KMS-11 (cell line): ENCODE data around the gene TAF11L2.
"Not testable (repeated sequence)": the region's sequence is repeated elsewhere in the genome, so short reads cannot be mapped to it uniquely, and the experiment has no call there.

ENCODE experiments used
- H2AFZ ChIP-seq: fragments of 200-600 bp; sonication (generic); 2 replicates; pipeline ENCODE4 v1.6.1; 2016; ENCODE audit warnings: antibody characterized with exemption, mixed run types, low read depth
- H3K27ac ChIP-seq: fragments of 200-600 bp; sonication (generic); 2 replicates; pipeline ENCODE4 v1.6.1; 2016; ENCODE audit warnings: mild to moderate bottlenecking, mixed run types
- H3K27me3 ChIP-seq: fragments of 200-600 bp; sonication (generic); 2 replicates; pipeline ENCODE4 v1.6.1; 2017; ENCODE audit warnings: mild to moderate bottlenecking, low read depth, mixed run types, moderate library complexity; ENCODE audit not compliant: insufficient read depth
- H3K36me3 ChIP-seq: fragments of 200-600 bp; sonication (generic); 2 replicates; pipeline ENCODE4 v1.6.1; 2017; ENCODE audit warnings: mild to moderate bottlenecking, mixed run types; ENCODE audit not compliant: insufficient read depth
- H3K4me1 ChIP-seq: fragments of 200-600 bp; sonication (generic); 2 replicates; pipeline ENCODE4 v1.6.1; 2016; ENCODE audit warnings: mild to moderate bottlenecking, low read depth, mixed run types; ENCODE audit not compliant: poor library complexity, severe bottlenecking
- H3K4me2 ChIP-seq: fragments of 200-600 bp; sonication (generic); 2 replicates; pipeline ENCODE4 v1.7.0; 2016; ENCODE audit warnings: mild to moderate bottlenecking, mixed run types
- H3K4me3 ChIP-seq: fragments of 200-600 bp; sonication (generic); IDR thresholded peaks from 2 replicates; pipeline ENCODE4 v1.6.1; 2017; ENCODE audit warnings: low read depth, low read length, mixed read lengths; ENCODE audit not compliant: insufficient read depth
- H3K79me2 ChIP-seq: fragments of 200-600 bp; sonication (generic); 2 replicates; pipeline ENCODE4 v1.6.1; 2016; ENCODE audit warnings: low read depth, mixed run types; ENCODE audit not compliant: insufficient read depth
- H3K9ac ChIP-seq: fragments of 200-600 bp; sonication (generic); 2 replicates; pipeline ENCODE4 v1.6.1; 2016; ENCODE audit warnings: mild to moderate bottlenecking, mixed run types
- H4K20me1 ChIP-seq: fragments of 200-600 bp; sonication (generic); 2 replicates; pipeline ENCODE4 v1.6.1; 2016; ENCODE audit warnings: mild to moderate bottlenecking, mixed run types; ENCODE audit not compliant: insufficient read depth
- CTCF ChIP-seq: fragments of 200-600 bp; sonication (generic); conservative IDR thresholded peaks from 2 replicates; pipeline ENCODE4 v1.6.1; 2017; ENCODE audit warnings: low read depth, mild to moderate bottlenecking, antibody characterized with exemption, low read length, moderate library complexity, mixed read lengths

TAF11L2 gene

GRCh38 chr5:17481378-17481777 is 16.7 kb upstream of the TAF11L2 start:
- Histone ChIP-seq H3K9ac (no peak overlapping the region), H4K20me1 (no peaks in the 10 kb centered on the region), H3K36me3 (no peaks in the 10 kb centered on the region), H3K79me2 (no peaks in the 10 kb centered on the region), H3K4me3 (no peak overlapping the region), H3K27me3 (no peaks in the 10 kb centered on the region), H3K27ac (no peak overlapping the region), H3K4me1 (no peaks in the 10 kb centered on the region), H3K4me2 (no peak overlapping the region), H2AFZ (no peak overlapping the region)
- no peak for TF ChIP-seq CTCF

- no peak overlapping the region for H3K9ac ChIP-seq
- no peaks in the 10 kb centered on the region for H4K20me1 ChIP-seq
- H3K4me3 ChIP-seq, result no peak overlapping the region
- TF ChIP-seq CTCF, result no peak
- H3K27ac ChIP-seq, result no peak overlapping the region
- H3K36me3 ChIP-seq, result no peaks in the 10 kb centered on the region
- no peak overlapping the region for H2AFZ ChIP-seq
- H3K27me3 ChIP-seq, result no peaks in the 10 kb centered on the region
- no peaks in the 10 kb centered on the region for H3K79me2 ChIP-seq
- H3K4me2 ChIP-seq, result no peak overlapping the region
- H3K4me1 ChIP-seq, result no peaks in the 10 kb centered on the region
Observed at GRCh38 chr5:17482790-17483189, 15.2 kb upstream of the TAF11L2 start.

GRCh38 chr5:17486464-17487173 is 11.4 kb upstream of the TAF11L2 start:
- not testable (repeated sequence) for H3K4me3 ChIP-seq, H4K20me1 ChIP-seq, H3K9ac ChIP-seq, H3K4me1 ChIP-seq, H3K36me3 ChIP-seq, H3K27ac ChIP-seq, H2AFZ ChIP-seq, H3K4me2 ChIP-seq, H3K27me3 ChIP-seq, H3K79me2 ChIP-seq

- Histone ChIP-seq H3K4me2 (no peak overlapping the region), H3K4me3 (no peak overlapping the region), H3K27me3 (no peaks in the 10 kb centered on the region), H3K4me1 (no peaks in the 10 kb centered on the region), H2AFZ (no peak overlapping the region), H3K9ac (no peak overlapping the region), H3K36me3 (no peaks in the 10 kb centered on the region), H3K27ac (no peak overlapping the region), H4K20me1 (no peaks in the 10 kb centered on the region), H3K79me2 (no peaks in the 10 kb centered on the region)
- no peak for TF ChIP-seq CTCF
Observed at GRCh38 chr5:17487174-17487512, 10.9 kb upstream of the TAF11L2 start.

GRCh38 chr5:17491257-17491656 is 6.8 kb upstream of the TAF11L2 start:
- H3K4me3 ChIP-seq, H3K27ac ChIP-seq, H3K79me2 ChIP-seq, H2AFZ ChIP-seq, H4K20me1 ChIP-seq, H3K4me1 ChIP-seq, H3K4me2 ChIP-seq, H3K9ac ChIP-seq, H3K27me3 ChIP-seq, H3K36me3 ChIP-seq: not testable (repeated sequence)
